Measurements from ENCODE around the gene SEMA4B. TPM values are rescaled to one million over a fixed set of nuclear protein-coding genes. Genes with fewer than 3 reads are reported as not detected.

Gene SEMA4B
- total RNA-seq, 1 experiment from 2014 or later = 50.2 TPM

- Mint-ChIP-seq H3K9me3 (no peaks in the 10 kb centered on the region), H3K27me3 (ENCODE audit: low read depth) (no peaks in the 10 kb centered on the region), H3K4me3 (peak overlapping the region; percentile 69), H3K36me3 (peaks cover 18% of the 10 kb centered on the region), H3K27ac (peak overlapping the region; percentile 32), H3K4me1 (peaks cover 16% of the 10 kb centered on the region)
- ChIA-PET CTCF (interaction anchor here (1.0 to 3.2 kb wide), 10 partner anchors 11 to 145 kb away, joined by 3 to 66 read pairs (median 15); no protein-coding TSS in a partner anchor), POLR2A (no interaction called here)
- TF ChIP-seq MLX (CRISPR knock-in tag; IDR thresholded peaks at IDR 0.05) (no peak), AR (CRISPR knock-in tag; IDR thresholded peaks at IDR 0.05) (no peak), TEAD1 (CRISPR knock-in tag; IDR thresholded peaks at IDR 0.05) (no peak), ATF6 (CRISPR knock-in tag; IDR thresholded peaks at IDR 0.05) (no peak), SP1 (CRISPR knock-in tag; conservative IDR thresholded peaks at IDR 0.05) (no peak), ZSCAN18 (CRISPR knock-in tag; IDR thresholded peaks at IDR 0.05) (no peak), OVOL2 (CRISPR knock-in tag; IDR thresholded peaks at IDR 0.05; ENCODE audit: borderline replicate concordance) (no peak), FOXJ3 (CRISPR knock-in tag; IDR thresholded peaks at IDR 0.05; ENCODE audit: borderline replicate concordance) (no peak), ELF4 (CRISPR knock-in tag; IDR thresholded peaks at IDR 0.05; ENCODE audit: low read depth) (no peak), ZNF671 (CRISPR knock-in tag; IDR thresholded peaks at IDR 0.05) (no peak), ZNF416 (CRISPR knock-in tag; IDR thresholded peaks at IDR 0.05) (no peak), STAT6 (CRISPR knock-in tag; conservative IDR thresholded peaks at IDR 0.05; ENCODE audit: low read depth) (no peak), ZNF532 (CRISPR knock-in tag; IDR thresholded peaks at IDR 0.05; ENCODE audit: borderline replicate concordance) (no peak), NFE2L1 (CRISPR knock-in tag; IDR thresholded peaks at IDR 0.05) (no peak), MYBL2 (CRISPR knock-in tag; IDR thresholded peaks at IDR 0.05) (no peak), CREB1 (CRISPR knock-in tag; IDR thresholded peaks at IDR 0.05) (no peak)
- no peak for ATAC-seq
- no peak for DNase-seq (ENCODE audit: low spot score)
These were observed 31.1 kb downstream of the SEMA4B start for GRCh38 chr15:90232196-90232595.

All from WTC11 (cell line).